CD4-positive, alpha-beta T cell treated with Interleukin-12 subunit alpha and Interleukin-12 subunit beta, for 1 hour (primary cell): ENCODE measurements around the gene CLPSL1.

Experiments used
- DNase-seq: peaks from one replicate; pipeline ENCODE4 v3.0.0-alpha.2; 2020

Gene CLPSL1

GRCh38 chr6:35797837-35798526 lies 17.2 kb downstream of the CLPSL1 start:
- DNase-seq: no peak

DNA sequence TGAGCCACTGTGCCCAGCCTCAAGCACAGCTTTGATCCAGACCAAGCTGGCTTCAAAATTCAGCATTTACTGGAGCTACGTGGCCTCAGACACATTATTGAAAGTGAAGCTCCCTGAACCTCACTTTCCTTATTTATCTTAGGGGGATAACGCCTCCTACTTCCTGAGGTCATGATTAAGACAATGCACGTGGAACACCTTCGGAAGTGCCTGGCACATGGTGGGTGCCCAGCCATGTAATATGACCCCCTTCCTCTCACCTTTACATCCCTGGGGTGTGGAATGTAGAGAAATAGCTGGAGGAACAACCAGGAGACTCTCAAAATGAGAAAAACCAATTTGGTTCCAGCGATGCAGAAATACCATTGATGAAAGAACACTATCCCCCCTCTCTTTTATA lies 17.9 kb downstream of the CLPSL1 start:
- no peak for DNase-seq

- no peak for DNase-seq
Observed at GRCh38 chr6:35801148-35801547, 20.3 kb downstream of the CLPSL1 start.

DNA sequence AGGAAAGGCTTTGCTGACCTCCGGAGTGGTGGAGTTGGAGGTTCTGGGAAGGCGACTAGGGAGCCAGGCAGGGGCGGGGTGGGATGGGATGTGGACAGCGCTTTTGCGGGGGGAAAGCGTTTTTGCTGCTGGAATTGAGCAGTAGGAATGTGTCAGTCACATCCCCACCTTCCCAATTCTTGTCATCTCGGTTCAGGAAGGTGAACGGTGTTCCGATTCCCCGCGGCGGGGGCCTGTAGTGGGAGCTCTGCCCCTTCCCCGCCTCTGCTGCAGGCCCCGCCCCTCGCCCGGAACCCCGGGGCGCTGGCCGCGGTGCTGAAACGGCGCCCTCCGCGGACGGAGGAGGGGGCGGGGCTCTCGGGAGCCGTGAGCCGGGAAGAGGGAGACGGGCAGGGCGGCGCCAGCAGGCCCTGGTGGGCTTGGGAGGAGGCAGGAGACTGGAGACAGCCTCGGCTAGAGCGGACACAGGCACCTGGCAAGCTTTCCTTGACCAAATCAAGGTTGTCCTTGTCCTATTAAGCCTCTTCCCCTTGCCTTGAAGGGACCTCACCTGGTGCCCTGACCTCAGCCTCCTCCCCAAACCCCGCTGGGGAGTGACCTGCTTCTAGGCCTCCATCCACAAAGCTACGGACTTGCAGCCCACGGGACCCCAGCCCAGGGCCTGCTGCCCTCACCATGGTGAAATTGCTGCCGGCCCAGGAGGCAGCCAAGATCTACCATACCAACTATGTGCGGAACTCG lies 24.3 kb downstream of the CLPSL1 start, which contains the start of gene LHFPL5:
Gene LHFPL5 (plus strand): TSS at position 357 of the 741 bp plus-strand sequence. CDS start 319 bp downstream, at position 676.
- DNase-seq: peak; percentile 31

DNA sequence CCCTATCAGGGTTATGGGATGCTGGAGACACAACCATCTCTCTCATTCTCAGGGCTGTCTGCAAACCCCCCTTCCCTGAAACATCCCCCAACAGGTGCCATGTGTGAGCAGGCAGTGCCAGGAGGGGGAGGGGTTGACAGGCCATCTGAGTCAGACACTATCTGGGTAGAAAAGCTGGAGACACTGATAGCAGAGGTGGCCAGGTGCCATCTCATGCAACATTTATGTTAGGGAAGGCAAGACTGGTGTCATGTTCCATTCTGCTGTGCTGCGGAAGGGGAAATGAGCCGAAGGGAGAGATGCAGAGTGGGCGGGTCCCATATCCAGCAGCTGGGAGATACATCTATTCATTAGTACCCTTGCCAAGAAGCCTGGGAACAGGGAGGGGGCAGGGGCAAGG lies 27.9 kb downstream of the CLPSL1 start:
- no peak for DNase-seq

- no peak for DNase-seq
Observed at GRCh38 chr6:35809809-35810208, 29.0 kb downstream of the CLPSL1 start.

DNA sequence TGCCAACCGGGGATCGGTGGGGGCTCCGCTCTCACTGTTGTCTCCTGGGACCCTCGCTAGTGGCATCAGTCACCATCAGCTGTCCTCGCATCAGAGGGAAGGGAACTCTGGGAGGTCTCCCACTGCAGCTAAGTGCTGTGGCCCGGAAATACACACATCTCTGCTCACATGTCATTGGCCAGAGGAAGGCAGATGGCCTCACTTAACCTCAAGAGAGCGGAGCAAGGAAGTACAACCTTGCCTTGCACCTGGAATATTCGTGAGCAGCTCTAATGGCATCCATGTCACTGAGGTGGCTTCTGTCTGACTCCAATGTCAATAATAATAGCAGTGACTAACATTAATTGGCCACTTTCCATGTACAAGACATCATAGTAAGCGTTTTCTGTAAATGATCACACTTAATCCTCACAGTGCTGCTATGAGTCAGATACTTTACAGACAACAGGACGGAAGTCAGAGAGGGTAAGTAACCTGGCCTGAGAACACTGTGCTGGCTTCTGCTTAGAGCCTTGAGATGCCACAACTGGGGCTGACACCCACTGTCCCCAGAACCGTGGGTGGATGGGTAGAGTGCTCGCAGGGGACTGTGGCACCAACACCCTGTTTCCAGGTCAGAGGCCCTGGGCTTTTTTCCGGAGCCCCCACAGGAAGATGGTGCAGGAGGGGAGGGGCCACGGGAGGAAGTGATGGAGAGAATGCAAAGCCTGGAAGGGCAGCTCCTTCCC lies 30.3 kb downstream of the CLPSL1 start:
- no peak for DNase-seq

DNA sequence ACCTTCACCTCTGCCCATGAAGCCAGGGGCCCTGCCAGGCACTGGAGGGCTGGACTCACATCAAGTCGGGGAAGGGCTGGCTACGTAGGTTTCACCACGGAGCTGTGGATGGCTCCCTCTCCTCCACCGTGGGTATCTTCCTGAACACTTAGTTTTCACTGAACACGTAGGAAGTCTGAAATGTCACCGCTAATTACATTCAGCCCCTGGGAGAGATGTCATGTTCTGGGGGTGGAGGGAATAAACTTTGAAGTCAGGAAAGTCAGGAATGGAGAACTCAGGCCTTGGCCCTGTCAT lies 30.8 kb downstream of the CLPSL1 start:
- no peak for DNase-seq

DNA sequence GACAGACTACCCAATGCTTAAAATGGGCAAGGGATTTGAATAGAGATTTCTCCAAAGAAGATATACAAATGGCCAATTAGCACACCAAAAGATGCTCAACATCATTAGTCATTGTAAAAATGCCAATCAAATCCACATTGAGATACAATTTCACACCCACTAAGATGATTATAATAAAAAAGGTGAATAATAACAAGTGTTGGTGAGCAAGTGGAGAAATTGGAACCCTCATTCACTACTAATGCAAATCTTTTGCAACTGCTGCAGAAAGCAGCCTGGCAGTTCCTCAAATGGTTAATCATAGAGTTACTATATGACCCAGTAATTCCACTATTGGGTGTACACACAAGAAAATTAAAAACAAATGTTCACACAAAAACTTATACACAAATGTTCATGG lies 36.7 kb downstream of the CLPSL1 start:
- DNase-seq: no peak

- DNase-seq: no peak
Observed at GRCh38 chr6:35823601-35824000, 42.8 kb downstream of the CLPSL1 start.

DNA sequence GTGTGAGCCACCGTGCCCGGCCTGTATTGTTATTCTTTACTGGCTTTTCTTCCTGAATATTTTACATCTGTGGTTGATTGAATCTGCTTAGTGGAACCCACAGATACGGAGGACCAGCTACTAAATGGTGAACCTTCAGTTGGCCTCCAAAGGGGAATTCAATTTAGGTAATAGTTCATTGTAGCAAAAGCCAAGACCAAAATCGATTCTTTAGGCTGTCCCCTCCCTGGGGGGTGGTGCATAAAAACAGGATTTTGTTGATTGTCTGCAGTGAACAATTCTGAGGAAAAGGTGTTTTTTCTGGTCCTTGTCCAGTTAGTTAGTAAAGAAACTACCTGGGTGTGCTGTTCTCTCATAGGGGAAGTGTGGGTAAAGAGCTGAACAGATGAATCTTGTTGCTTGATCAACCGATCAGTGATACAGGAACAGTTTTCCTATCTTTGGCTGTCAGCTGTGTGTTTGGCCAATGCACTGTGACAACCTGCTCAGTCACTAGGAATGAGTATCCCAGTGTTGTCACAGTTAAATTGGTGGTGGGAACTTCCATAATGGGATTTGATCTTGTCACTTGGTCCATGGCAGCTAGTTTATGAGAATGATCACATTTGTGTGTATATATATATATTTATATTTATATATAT lies 43.9 kb downstream of the CLPSL1 start:
- no peak for DNase-seq

DNA sequence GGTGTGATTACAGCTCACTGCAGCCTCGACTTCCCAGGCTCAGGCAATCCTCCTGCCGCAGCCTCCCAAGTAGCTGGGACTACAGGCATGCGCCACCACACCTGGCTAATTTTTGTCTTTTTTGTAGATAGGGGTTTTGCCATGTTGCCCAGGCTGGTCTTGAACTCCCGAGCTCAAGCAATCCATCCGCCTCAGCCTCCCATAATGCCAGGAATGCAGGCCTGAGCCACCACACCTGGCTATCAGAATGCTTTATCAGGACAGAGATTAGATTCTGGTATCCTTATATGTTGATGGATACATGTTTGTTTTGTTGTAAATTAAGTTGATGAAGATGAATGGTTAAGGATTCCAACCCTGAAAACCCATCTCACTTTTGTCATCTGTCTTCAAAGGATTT lies 48.5 kb downstream of the CLPSL1 start:
- DNase-seq: no peak

- no peak for DNase-seq
Observed at GRCh38 chr6:35831257-35832007, 50.6 kb downstream of the CLPSL1 start.

GRCh38 chr6:35833536-35833935 lies 52.7 kb downstream of the CLPSL1 start:
- DNase-seq: no peak
